K562 (cell line): ENCODE results near the gene THAP8. TPM values are rescaled to one million over a fixed set of nuclear protein-coding genes. Genes with fewer than 3 reads are reported as not detected.

Experiments used
- ARNT ChIP-seq, 2 experiments: fragments of 450-650 bp; IDR thresholded peaks; 2 replicates each; pipeline ENCODE4 v1.6.1; 2016; ENCODE audit warnings: mild to moderate bottlenecking in 1 of 2
- CAMTA2 ChIP-seq: fragments of 250-450 bp; sonication (Bioruptor Pico); conservative IDR thresholded peaks from 2 replicates; pipeline ENCODE4 v1.5.1; 2022
- CBFA2T3 ChIP-seq: fragments of 450-650 bp; IDR thresholded peaks from 2 replicates; pipeline ENCODE4 v1.6.1; 2017
- ELF2 ChIP-seq: fragments of 250-450 bp; sonication (Bioruptor Pico); IDR thresholded peaks from 2 replicates; pipeline ENCODE4 v1.5.0; 2021; ENCODE audit warnings: mild to moderate bottlenecking
- ERF ChIP-seq: fragments of 450-650 bp; formaldehyde crosslinking; IDR thresholded peaks from 2 replicates; pipeline ENCODE4 v1.4.0; 2020; ENCODE audit warnings: mild to moderate bottlenecking, mixed read lengths
- L3MBTL2 ChIP-seq: fragments of 450-650 bp; IDR thresholded peaks from 2 replicates; pipeline ENCODE4 v1.6.1; 2016; ENCODE audit warnings: mild to moderate bottlenecking, moderate library complexity
- MTF1 ChIP-seq: fragments of 250-450 bp; sonication (Bioruptor Pico); IDR thresholded peaks from 2 replicates; pipeline ENCODE4 v1.9.0; 2021; ENCODE audit warnings: moderate library complexity, mild to moderate bottlenecking, inconsistent platforms, borderline replicate concordance
- MYBL2 ChIP-seq, 2 experiments: fragments of 450-650 bp in 1 of 2; sonication (generic) in 1 of 2; formaldehyde crosslinking in 1 of 2; IDR thresholded peaks; 2 replicates each; pipeline versions ENCODE4 v1.6.1 to v1.8.1; 2017 to 2022; ENCODE audit warnings: borderline replicate concordance in 1 of 2, inconsistent platforms in 1 of 2, low read depth in 1 of 2, mild to moderate bottlenecking in 1 of 2, missing genetic modification reagents in 1 of 2, moderate library complexity in 1 of 2
- NFXL1 ChIP-seq: fragments of 450-650 bp; formaldehyde crosslinking; IDR thresholded peaks from 2 replicates; pipeline ENCODE4 v1.4.0; 2021; ENCODE audit warnings: mild to moderate bottlenecking
- RBM25 ChIP-seq: fragments of 200-400 bp; formaldehyde crosslinking; IDR thresholded peaks from 2 replicates; pipeline ENCODE4 v1.6.1; 2018; ENCODE audit warnings: low read length, low read depth, moderate library complexity; ENCODE audit not compliant: severe bottlenecking
- TBP ChIP-seq: optimal IDR thresholded peaks from 2 replicates; pipeline ENCODE3; 2011; ENCODE audit warnings: low read depth, low read length, improper control_type of control experiment
- WHSC1 ChIP-seq: IDR thresholded peaks from one replicate; pipeline ENCODE4 v1.6.1; 2012; ENCODE audit warnings: low read length, control low read depth, inconsistent platforms
- ZFX ChIP-seq: sonication (generic); formaldehyde crosslinking; IDR thresholded peaks from 2 replicates; pipeline ENCODE4 v1.8.0; 2022; ENCODE audit warnings: mild to moderate bottlenecking, missing genetic modification reagents, moderate library complexity
- ZNF408 ChIP-seq: fragments of 250-450 bp; sonication (Bioruptor Pico); IDR thresholded peaks from 2 replicates; pipeline ENCODE4 v1.4.0; 2020; ENCODE audit warnings: low read depth, mild to moderate bottlenecking, moderate library complexity
- polyA plus RNA-seq, 8 experiments: library from polyadenylated mRNA; depleted of rRNA in 4 of 8; stranded (reverse) in 5 of 8; unstranded in 3 of 8; fragments of >200 nt; fragmentation: Nextera tagmentation in 2 of 8; fragmentation: Illumina TruSeq in 1 of 8; extraction: Ambion mirVana in 2 of 8; extraction: Trizol in 1 of 8; gene quantifications; 2 replicates each; pipeline versions ENCODE4 v1.2.1 to v1.2.3, GENCODE V29; 2011 to 2014; ENCODE audit warnings: inconsistent platforms in 1 of 8, missing spikeins in 1 of 8
- total RNA-seq, 7 experiments: library from RNA; depleted of rRNA in 6 of 7; stranded (reverse); fragments of >200 nt in 6 of 7; fragmentation: Illumina TruSeq in 2 of 7; extraction: Trizol in 2 of 7; gene quantifications; 2 replicates each; pipeline versions ENCODE4 v1.2.1 to v1.2.3, GENCODE V29; 2011 to 2021; ENCODE audit warnings: low replicate concordance in 1 of 7
- TF ChIP-seq, protein P1 (sequence below): fragments of 450-650 bp; IDR thresholded peaks from 2 replicates; pipeline ENCODE4 v1.6.1; 2016; ENCODE audit warnings: missing biosample characterization, missing genetic modification characterization
- TF ChIP-seq, protein P2 (sequence below): fragments of 450-650 bp; formaldehyde crosslinking; IDR thresholded peaks from 2 replicates; pipeline ENCODE4 v1.4.0; 2020; ENCODE audit warnings: mild to moderate bottlenecking
- TF ChIP-seq, protein P3 (sequence below): fragments of 450-650 bp; IDR thresholded peaks from one replicate; pipeline ENCODE4 v1.6.1; 2018; ENCODE audit warnings: mild to moderate bottlenecking, moderate library complexity; ENCODE audit not compliant: partially characterized antibody
- TF ChIP-seq, protein P4 (sequence below): fragments of 450-650 bp; conservative IDR thresholded peaks from 2 replicates; pipeline ENCODE4 v1.6.1; 2016; ENCODE audit warnings: missing genetic modification characterization, low read depth, mild to moderate bottlenecking, missing compliant biosample characterization, moderate library complexity
- TF ChIP-seq, protein P5 (sequence below): fragments of 250-450 bp; sonication (Bioruptor Pico); IDR thresholded peaks from 2 replicates; pipeline ENCODE4 v1.8.0; 2021; ENCODE audit warnings: borderline replicate concordance, mild to moderate bottlenecking, moderate library complexity; ENCODE audit not compliant: poor library complexity, severe bottlenecking
- TF ChIP-seq, protein P6 (sequence below): IDR thresholded peaks from 2 replicates; pipeline ENCODE4 v1.6.1; 2011; ENCODE audit warnings: borderline replicate concordance, low read depth, mild to moderate bottlenecking, moderate library complexity, low read length; ENCODE audit not compliant: insufficient read depth, poor library complexity, severe bottlenecking

The THAP8 gene
- total and polyA plus RNA-seq, 9 of the 15 experiments (the other 6 are each of a cell fraction or from before 2014, with no cell fraction given), result 0.11 to 2.0 (median 0.94) TPM

DNA sequence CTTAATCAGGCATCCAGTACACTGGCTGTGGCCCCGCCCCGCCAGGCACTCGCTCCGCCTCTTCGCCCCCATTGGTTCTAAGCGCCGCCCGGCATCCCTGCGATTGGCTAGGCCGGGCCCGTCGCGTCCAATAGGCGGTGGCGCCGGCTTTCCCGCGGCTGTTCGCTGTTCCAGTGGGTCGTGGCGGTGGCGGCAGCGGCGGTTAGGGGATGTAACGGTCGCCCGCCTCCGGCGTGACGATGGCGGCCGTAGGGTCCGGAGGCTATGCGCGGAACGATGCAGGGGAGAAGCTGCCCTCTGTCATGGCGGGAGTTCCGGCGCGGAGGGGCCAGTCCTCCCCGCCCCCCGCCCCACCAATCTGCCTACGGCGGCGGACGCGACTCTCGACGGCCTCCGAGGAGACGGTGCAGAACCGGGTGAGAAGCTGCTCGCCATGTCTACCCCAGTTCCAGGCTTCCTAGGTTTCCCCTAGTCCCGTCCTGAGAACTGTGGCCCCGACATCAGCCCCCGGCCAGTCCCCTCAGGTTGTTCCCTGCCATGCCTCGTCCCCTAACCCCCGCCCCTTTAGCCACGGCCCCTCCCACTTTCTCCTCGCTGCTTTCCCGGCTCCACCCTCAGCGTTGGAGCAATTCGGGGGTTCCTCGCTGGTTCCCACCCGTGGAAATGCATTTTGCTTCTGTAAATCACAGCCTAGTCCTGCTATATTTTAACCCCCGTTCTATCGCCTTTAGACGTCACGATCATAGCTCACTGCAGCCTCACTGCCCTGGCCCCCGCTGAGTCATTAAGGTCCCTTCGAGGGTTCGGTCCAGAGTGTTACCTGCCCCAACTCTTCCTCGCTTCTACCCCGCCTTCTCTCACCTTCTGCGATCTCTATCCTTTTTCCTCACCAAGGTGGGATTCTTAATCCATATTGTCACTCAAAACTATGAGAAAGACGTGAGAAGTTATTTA is 925 bp upstream of the THAP8 start, which contains the start of gene WDR62 (continued):
- TF ChIP-seq, protein P1, sequence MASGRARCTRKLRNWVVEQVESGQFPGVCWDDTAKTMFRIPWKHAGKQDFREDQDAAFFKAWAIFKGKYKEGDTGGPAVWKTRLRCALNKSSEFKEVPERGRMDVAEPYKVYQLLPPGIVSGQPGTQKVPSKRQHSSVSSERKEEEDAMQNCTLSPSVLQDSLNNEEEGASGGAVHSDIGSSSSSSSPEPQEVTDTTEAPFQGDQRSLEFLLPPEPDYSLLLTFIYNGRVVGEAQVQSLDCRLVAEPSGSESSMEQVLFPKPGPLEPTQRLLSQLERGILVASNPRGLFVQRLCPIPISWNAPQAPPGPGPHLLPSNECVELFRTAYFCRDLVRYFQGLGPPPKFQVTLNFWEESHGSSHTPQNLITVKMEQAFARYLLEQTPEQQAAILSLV (tag), result no peak
- TF ChIP-seq CBFA2T3, result no peak
- peak; percentile 97 for TF ChIP-seq MYBL2 (IDR thresholded peaks at IDR 0.05; ENCODE audit: low read depth)
- no peak for TF ChIP-seq MYBL2 (CRISPR knock-in tag; IDR thresholded peaks at IDR 0.05; ENCODE audit: borderline replicate concordance)
- TF ChIP-seq, protein P2, sequence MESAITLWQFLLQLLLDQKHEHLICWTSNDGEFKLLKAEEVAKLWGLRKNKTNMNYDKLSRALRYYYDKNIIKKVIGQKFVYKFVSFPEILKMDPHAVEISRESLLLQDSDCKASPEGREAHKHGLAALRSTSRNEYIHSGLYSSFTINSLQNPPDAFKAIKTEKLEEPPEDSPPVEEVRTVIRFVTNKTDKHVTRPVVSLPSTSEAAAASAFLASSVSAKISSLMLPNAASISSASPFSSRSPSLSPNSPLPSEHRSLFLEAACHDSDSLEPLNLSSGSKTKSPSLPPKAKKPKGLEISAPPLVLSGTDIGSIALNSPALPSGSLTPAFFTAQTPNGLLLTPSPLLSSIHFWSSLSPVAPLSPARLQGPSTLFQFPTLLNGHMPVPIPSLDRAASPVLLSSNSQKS (CRISPR knock-in tag), result no peak
- TF ChIP-seq, protein P3, sequence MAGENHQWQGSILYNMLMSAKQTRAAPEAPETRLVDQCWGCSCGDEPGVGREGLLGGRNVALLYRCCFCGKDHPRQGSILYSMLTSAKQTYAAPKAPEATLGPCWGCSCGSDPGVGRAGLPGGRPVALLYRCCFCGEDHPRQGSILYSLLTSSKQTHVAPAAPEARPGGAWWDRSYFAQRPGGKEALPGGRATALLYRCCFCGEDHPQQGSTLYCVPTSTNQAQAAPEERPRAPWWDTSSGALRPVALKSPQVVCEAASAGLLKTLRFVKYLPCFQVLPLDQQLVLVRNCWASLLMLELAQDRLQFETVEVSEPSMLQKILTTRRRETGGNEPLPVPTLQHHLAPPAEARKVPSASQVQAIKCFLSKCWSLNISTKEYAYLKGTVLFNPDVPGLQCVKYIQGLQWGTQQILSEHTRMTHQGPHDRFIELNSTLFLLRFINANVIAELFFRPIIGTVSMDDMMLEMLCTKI, result no peak
- no peak for TF ChIP-seq WHSC1
- TF ChIP-seq ZFX (CRISPR knock-in tag), result no peak
- TF ChIP-seq NFXL1 (CRISPR knock-in tag), result no peak
- TF ChIP-seq, protein P4, sequence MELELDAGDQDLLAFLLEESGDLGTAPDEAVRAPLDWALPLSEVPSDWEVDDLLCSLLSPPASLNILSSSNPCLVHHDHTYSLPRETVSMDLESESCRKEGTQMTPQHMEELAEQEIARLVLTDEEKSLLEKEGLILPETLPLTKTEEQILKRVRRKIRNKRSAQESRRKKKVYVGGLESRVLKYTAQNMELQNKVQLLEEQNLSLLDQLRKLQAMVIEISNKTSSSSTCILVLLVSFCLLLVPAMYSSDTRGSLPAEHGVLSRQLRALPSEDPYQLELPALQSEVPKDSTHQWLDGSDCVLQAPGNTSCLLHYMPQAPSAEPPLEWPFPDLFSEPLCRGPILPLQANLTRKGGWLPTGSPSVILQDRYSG (tag), result no peak
- no peak for TF ChIP-seq ARNT (IDR thresholded peaks at IDR 0.05)
- TF ChIP-seq, protein P5, sequence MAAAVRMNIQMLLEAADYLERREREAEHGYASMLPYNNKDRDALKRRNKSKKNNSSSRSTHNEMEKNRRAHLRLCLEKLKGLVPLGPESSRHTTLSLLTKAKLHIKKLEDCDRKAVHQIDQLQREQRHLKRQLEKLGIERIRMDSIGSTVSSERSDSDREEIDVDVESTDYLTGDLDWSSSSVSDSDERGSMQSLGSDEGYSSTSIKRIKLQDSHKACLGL (CRISPR knock-in tag), result no peak
- peak; percentile 47 for TF ChIP-seq TBP
- TF ChIP-seq MTF1, result no peak
- no peak for TF ChIP-seq ERF (CRISPR knock-in tag)
- peak; percentile 73 for TF ChIP-seq L3MBTL2
- TF ChIP-seq ZNF408 (CRISPR knock-in tag), result no peak
- TF ChIP-seq ELF2 (CRISPR knock-in tag), result no peak
- TF ChIP-seq, protein P6, sequence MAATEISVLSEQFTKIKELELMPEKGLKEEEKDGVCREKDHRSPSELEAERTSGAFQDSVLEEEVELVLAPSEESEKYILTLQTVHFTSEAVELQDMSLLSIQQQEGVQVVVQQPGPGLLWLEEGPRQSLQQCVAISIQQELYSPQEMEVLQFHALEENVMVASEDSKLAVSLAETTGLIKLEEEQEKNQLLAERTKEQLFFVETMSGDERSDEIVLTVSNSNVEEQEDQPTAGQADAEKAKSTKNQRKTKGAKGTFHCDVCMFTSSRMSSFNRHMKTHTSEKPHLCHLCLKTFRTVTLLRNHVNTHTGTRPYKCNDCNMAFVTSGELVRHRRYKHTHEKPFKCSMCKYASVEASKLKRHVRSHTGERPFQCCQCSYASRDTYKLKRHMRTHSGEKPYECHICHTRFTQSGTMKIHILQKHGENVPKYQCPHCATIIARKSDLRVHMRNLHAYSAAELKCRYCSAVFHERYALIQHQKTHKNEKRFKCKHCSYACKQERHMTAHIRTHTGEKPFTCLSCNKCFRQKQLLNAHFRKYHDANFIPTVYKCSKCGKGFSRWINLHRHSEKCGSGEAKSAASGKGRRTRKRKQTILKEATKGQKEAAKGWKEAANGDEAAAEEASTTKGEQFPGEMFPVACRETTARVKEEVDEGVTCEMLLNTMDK, result no peak
- no peak for TF ChIP-seq CAMTA2 (CRISPR knock-in tag)
- peak; percentile 99 for TF ChIP-seq RBM25
